ENCODE data around the gene ANKRD28. TPM values are rescaled to one million over a fixed set of nuclear protein-coding genes. Genes with fewer than 3 reads are reported as not detected.

The ANKRD28 gene
- total RNA-seq, 2 donors from 2014 or later = 33.4 to 37.1 TPM

- no peak overlapping the region for H3K27ac ChIP-seq (ENCODE audit: low read depth, low read length)
- no peak overlapping the region for H3K4me3 Mint-ChIP-seq
- no peaks in the 10 kb centered on the region for H3K9me3 Mint-ChIP-seq
- H3K27me3 Mint-ChIP-seq (ENCODE audit: insufficient read depth) = no peaks in the 10 kb centered on the region
- H3K9me3 ChIP-seq (ENCODE audit: control insufficient read depth, low read length) = no peaks in the 10 kb centered on the region
- TF ChIP-seq CTCF (conservative IDR thresholded peaks at IDR 0.05) = no peak
- H3K27ac Mint-ChIP-seq = no peak overlapping the region
- WGBS, 2 experiments (ENCODE audit: insufficient coverage in 1 of 2, insufficient read length in 1 of 2) = 96 to 100% methylated on average over 1 of the region's 1 CpG
- no peak for DNase-seq
- H3K9ac ChIP-seq (ENCODE audit: extremely low read depth, low read length, poor library complexity, severe bottlenecking) = no peak overlapping the region
- peaks cover 51% of the 10 kb centered on the region for H3K36me3 ChIP-seq (ENCODE audit: control insufficient read depth, insufficient read depth, low read length)
- H3K4me1 ChIP-seq (ENCODE audit: control insufficient read depth, insufficient read depth, low read length) = no peaks in the 10 kb centered on the region
- H3K4me3 ChIP-seq (ENCODE audit: low read length) = no peak overlapping the region
- H3K36me3 Mint-ChIP-seq (ENCODE audit: low read depth) = peaks cover 19% of the 10 kb centered on the region
- no peaks in the 10 kb centered on the region for H3K27me3 ChIP-seq (ENCODE audit: control insufficient read depth, insufficient read depth, low read length, poor library complexity, severe bottlenecking)
- no peaks in the 10 kb centered on the region for H3K4me1 Mint-ChIP-seq
Observed at GRCh38 chr3:15673536-15673935, 124.2 kb downstream of the ANKRD28 start.

- no peak overlapping the region for H3K27ac Mint-ChIP-seq
- no peak for DNase-seq
- H3K27me3 ChIP-seq (ENCODE audit: control insufficient read depth, insufficient read depth, low read length, poor library complexity, severe bottlenecking) = no peaks in the 10 kb centered on the region
- no peak for TF ChIP-seq CTCF (conservative IDR thresholded peaks at IDR 0.05)
- peaks cover 25% of the 10 kb centered on the region for H3K36me3 ChIP-seq (ENCODE audit: control insufficient read depth, insufficient read depth, low read length)
- no peaks in the 10 kb centered on the region for H3K9me3 ChIP-seq (ENCODE audit: control insufficient read depth, low read length)
- no peaks in the 10 kb centered on the region for H3K4me1 ChIP-seq (ENCODE audit: control insufficient read depth, insufficient read depth, low read length)
- WGBS, 2 experiments (ENCODE audit: insufficient coverage in 1 of 2, insufficient read length in 1 of 2) = 96 to 100% methylated on average over 3 of the region's 3 CpGs
- no peaks in the 10 kb centered on the region for H3K27me3 Mint-ChIP-seq (ENCODE audit: insufficient read depth)
- no peak overlapping the region for H3K9ac ChIP-seq (ENCODE audit: extremely low read depth, low read length, poor library complexity, severe bottlenecking)
- no peaks in the 10 kb centered on the region for H3K4me1 Mint-ChIP-seq
- no peaks in the 10 kb centered on the region for H3K9me3 Mint-ChIP-seq
- no peak overlapping the region for H3K4me3 ChIP-seq (ENCODE audit: low read length)
- no peak overlapping the region for H3K27ac ChIP-seq (ENCODE audit: low read depth, low read length)
- H3K36me3 Mint-ChIP-seq (ENCODE audit: low read depth) = peaks cover 20% of the 10 kb centered on the region
- no peak overlapping the region for H3K4me3 Mint-ChIP-seq
Observed at GRCh38 chr3:15667484-15667883, 130.3 kb downstream of the ANKRD28 start.

GRCh38 chr3:15666277-15666676, 131.5 kb downstream of the ANKRD28 start:
- H3K27me3 Mint-ChIP-seq (ENCODE audit: insufficient read depth) = no peaks in the 10 kb centered on the region
- TF ChIP-seq CTCF (conservative IDR thresholded peaks at IDR 0.05) = no peak
- no peak overlapping the region for H3K27ac ChIP-seq (ENCODE audit: low read depth, low read length)
- H3K4me3 ChIP-seq (ENCODE audit: low read length) = no peak overlapping the region
- H3K4me1 Mint-ChIP-seq = no peaks in the 10 kb centered on the region
- H3K9me3 Mint-ChIP-seq = no peaks in the 10 kb centered on the region
- WGBS, 2 experiments (ENCODE audit: insufficient coverage in 1 of 2, insufficient read length in 1 of 2) = 95 to 100% methylated on average over 2 to 4 of the region's 5 CpGs
- H3K4me3 Mint-ChIP-seq = no peak overlapping the region
- H3K9ac ChIP-seq (ENCODE audit: extremely low read depth, low read length, poor library complexity, severe bottlenecking) = no peak overlapping the region
- H3K36me3 ChIP-seq (ENCODE audit: control insufficient read depth, insufficient read depth, low read length) = peaks cover 22% of the 10 kb centered on the region
- H3K36me3 Mint-ChIP-seq (ENCODE audit: low read depth) = peaks cover 16% of the 10 kb centered on the region
- H3K27me3 ChIP-seq (ENCODE audit: control insufficient read depth, insufficient read depth, low read length, poor library complexity, severe bottlenecking) = no peaks in the 10 kb centered on the region
- H3K9me3 ChIP-seq (ENCODE audit: control insufficient read depth, low read length) = no peaks in the 10 kb centered on the region
- H3K4me1 ChIP-seq (ENCODE audit: control insufficient read depth, insufficient read depth, low read length) = no peaks in the 10 kb centered on the region
- H3K27ac Mint-ChIP-seq = no peak overlapping the region
- DNase-seq = no peak
